T follicular helper cell (primary cell): ENCODE results near the gene TBX15.

ENCODE experiments used
- DNase-seq: peaks from one replicate; pipeline ENCODE4 v3.0.0-alpha.2; 2020; ENCODE audit warnings: low read depth
- total RNA-seq, 2 experiments: gene quantifications; one replicate each; lab custom pipeline; 2026; lab: John Stamatoyannopoulos, UW

Gene TBX15
- 0 to 0.06 reads per million in 2 experiments for total RNA-seq

DNA sequence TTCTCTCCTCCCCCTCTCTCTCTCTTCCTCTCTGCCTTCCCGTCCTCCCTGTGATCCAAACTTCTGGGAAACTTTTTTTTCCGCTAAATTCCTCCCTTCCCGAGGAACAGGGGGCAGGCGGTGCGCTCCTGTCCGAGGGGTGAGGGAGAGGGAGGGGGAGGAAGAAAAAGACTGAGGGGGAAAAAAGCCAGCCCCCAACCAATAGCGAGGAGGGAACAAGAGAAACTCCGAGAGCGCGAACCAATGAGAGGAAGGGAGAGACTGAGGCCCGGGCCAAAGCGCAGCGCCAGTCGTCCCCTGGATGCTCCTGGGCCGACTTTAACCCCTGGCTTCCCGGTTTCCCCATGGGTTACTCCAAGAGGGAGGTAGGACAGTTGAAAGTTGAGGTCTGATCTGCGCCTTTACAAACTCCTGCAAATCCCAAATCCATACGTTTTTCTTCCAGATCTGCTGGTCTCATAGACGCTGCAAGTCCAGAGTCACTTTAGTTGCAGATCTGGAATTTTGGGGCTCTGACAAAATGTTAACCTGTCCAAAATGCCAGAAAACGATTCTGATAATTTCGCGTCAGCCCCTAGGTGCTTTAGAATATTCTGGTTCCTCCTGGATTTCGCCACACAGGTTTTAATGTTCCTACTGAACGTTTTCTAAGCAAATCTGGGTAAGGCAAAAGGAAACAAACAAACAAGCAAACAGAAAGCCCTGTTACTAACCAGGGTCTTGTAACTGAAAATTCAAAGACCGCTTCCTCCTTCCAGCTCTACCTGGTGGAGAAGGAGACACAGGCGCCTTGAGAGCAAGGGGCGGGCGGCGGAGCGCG is at the start of gene TBX15:
TBX15 (minus strand) TSS at position 158 of the 820 bp plus-strand sequence. CDS start 548 bp downstream, outside the sequence.
- no peak for DNase-seq

DNA sequence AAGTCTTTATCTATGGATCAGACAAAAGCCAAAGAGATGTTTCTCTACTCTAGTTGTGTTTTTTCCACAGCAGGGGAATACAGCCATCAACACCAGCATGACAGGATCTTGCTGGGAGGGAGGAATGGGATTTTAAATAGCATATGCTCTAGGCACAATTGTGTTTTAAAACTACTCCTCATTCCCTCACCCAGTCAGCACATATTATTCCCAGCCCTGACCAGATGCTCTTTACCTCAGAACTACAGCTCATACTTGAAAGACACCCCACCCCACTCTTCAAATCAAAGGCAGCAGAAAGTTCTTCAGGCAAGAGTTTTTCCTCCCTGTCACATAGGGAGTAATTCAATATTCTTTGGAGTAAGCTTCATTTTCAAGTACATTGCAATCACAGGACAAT is 46.2 kb upstream of the TBX15 start:
- no peak for DNase-seq

DNA sequence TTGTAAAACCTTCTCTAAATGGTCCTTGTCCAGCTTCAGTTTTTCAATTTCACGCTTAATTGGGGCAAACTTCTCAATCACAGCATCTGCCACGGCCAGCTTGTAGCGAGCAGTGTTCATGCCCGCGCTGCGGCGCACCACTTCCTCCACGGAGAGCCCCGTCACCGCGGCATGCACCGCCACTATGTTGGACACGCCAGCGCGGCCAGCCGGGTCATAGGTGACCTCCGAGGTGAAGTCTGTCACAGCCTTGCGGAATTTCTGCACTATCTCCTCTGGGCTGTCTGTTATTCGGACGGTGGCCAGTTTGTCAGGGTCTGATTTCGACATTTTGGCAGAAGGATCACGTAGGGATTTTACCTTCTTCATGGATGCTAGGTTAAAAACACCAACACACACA is 44.8 kb upstream of the TBX15 start:
- no peak for DNase-seq

DNA sequence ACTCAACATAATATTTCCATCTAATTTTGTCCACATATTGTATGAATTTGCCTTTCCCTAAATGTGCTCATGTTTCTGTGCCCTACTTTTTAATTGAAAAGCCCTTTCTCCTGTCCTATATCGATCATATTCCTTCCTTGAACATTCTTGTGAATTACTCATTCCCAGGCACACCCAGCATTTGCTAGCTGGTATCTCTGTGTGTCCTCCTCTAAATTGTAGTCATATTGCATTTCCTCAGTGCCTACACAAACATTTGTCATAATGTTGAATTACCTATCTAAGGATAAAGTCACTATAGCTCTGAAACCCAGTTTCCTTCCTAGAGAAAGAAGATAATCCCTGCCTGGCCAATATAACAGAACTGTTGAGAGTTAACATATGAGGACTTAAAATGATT is 39.6 kb upstream of the TBX15 start:
- DNase-seq: no peak

DNA sequence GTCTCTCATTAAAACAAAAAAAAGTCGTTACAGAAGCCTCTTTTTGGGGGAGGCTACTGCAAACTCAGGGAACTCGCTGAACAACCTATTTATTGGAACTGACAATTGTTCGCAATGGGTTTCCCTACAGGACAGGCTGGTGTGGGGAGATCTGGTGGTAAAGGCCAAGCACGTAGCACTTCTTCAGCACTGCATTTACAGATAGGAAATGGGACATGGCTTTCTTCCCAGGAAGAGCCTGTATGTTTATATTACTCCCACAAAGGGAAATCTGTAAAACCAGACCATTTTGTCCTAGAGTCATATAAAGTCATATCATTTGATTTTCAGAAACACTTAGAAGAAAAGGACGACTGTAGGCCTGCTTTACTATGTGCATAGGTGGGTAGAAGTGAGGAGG is 38.8 kb upstream of the TBX15 start:
- no peak for DNase-seq

DNA sequence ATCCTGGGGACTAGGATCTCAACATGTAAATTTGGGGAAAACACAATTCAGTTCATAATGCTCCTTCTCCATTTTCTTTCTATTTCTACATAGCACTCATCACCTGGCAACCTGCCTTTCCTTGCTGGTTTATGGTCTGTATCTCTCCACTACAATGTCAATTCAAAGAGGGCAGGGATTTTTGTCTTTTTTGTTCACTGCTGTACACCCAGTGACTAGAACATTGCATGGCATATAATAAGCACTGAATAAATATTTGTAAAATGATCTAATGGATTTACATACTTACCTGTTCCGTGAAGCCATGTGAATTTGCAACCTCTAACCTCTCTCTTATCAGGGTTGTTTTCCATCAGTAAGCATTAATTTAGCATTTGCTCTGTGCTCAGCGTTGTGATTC is 27.4 kb upstream of the TBX15 start:
- no peak for DNase-seq

DNA sequence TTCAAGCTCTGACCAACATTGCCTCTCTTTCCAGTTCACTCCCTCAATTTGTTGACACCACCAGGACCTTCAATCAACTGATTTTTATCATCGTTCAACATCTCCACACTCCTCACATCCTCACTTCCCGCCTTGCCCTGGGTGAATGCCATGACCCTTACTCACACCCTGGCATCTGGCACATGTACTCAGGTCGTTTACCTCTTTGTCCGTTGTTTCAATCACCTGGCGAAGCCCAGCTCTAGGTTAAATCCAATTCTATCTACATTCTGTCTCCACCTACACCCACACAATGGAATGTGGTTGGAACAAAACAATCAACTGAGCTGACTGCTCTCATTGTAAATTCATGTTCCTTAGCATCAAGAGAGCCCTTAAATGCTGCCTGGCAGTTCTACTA is 24.2 kb upstream of the TBX15 start:
- no peak for DNase-seq

DNA sequence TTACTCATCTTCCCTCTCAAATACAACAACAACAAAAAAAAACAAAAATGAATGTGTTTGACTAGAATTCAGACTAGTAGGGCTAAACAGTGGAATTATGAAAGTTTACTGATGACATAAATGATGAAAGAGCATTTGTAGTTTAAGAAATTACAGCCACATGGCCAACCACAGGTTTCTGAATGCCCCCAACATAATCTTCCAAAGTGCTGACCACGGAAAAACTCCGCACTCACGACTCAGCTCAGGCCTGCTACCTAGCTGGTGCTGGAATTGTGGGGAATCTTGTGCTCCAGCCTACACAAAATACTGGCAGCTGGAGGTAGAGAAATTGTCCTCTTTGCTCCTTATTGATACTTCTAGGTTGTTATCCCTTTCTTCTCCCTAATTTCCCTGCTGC is 23.6 kb upstream of the TBX15 start:
- DNase-seq: no peak

DNA sequence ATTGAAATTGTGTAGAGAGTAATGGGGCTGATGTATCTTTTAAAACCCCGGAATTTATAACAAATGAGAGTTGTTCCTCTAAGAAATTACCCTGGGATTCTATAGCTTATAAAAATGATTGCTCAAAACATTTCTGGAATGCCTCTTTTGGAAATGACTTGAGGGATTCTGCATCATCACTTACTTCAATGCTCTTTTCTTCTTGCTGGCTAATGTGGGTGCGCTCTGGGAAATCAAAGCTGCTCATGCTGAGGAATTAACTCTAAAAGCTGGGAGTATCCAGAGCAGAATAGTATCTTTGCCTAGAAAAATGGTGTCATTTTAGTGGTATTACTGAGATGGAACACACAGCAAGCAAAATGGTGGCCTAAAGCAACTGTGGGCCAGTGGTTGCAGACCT is 23.0 kb upstream of the TBX15 start:
- DNase-seq: no peak

DNA sequence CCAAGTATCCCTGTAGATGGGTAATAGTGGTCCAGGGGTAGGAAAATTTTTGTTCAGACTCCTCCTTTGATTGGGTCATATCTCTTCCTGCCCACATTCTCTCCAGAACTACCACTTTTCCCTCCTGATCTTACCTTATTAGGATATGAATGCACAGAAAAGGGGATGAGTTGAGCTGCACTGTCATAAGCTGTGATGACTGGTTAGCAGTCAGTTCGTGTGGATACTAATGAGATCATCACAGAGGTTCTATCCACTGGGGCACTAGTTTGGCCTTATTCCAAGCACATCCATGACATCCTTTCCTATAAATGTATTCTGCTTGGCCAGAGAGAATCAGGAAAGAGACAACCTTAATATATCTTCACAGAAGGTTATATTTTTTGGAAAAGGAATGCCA is 22.1 kb upstream of the TBX15 start:
- no peak for DNase-seq

DNA sequence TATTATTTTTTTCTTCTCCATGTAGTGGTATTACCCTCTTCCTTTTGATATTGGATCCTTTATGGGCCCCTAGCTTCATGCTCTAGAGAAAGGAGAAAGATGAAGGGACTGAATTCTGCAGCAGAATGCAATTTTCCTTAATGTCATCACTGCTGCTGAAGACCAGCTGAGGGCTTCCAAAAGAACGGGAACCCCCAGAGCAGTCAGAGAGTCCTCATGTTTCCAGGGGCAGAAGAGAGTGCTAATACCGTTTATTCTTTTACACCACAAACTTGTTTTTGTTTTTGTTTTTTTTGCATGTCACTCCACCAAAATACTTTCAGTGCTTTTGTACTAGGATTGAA is 21.1 kb upstream of the TBX15 start:
- no peak for DNase-seq

DNA sequence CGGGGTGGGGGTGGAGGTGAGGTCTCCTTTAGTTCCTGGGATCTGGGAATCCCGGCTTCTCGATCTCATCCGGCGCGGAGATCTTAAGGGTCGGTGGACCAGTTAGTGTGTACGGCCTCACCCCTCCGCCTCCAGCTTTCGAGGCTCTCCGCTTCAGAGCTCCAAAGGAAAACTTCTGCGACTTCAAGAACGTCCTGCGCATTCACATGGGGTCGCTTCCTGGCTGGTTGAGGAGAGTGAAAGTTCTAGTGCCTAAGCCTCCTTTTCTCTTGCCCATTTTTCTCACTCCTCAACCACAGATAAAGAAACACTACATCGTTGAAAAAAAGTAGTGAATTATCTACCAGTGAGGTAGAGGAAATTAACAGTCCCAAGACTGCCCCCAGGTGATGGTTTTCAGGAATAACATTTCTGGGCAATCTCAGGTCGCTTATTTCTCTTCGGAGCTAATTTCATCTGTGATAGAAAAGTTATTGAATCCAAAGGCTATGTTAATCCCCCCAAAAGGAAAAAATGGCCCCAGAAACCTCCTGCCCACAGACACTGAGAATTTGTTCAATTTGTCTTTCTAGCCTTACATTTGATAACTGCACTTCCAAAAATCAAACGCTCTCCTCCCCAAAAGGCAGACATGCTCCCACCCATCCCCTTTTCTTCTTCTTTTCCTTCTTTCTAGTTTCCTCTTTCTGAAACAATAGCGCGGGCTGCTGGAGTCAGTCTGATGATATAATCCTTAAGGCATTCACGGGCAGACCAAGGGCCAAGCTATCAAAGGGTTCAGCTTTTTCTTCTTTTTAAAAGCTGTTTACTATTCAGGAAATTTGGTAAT is 20.6 kb upstream of the TBX15 start:
- DNase-seq: no peak

DNA sequence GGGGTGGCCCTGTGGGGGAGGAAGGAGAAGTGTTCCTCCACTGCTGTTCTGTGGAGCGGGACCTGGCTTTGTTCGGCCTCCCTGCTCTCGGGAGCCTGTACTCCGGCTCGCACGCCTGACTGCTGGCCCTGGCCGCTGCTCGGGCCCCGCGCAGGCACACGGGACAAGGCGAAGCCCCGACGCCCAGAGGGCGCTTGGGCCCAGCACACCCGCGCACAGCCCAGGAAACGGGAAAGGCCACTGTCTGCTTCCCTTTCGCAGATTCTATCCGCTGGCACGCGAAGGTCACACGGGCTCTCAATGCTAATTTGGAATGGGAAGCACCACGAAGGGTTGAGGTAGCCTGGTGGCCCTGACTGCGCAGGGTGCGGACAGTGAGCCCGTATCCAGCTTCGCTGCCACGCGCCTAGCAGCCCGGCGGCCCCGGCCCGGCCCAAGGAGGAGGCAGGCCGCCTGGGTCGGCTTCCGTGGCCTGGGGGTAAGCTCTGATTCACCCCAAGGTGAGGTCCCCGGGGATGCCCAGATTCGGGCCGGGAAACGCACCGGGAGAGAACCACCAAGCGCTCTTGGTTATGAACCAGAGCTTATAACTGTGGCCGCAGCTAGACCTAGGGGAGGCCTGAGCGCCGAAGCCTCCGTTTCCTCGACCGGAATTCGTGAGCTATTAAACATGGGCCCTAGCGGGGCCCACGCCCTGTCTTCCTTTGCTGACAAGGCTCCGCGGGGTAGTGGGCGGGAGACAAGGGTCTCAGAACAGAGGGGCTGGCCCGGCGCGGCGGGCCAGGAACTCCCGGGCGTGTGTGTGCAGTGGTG is 19.7 kb upstream of the TBX15 start:
- no peak for DNase-seq

DNA sequence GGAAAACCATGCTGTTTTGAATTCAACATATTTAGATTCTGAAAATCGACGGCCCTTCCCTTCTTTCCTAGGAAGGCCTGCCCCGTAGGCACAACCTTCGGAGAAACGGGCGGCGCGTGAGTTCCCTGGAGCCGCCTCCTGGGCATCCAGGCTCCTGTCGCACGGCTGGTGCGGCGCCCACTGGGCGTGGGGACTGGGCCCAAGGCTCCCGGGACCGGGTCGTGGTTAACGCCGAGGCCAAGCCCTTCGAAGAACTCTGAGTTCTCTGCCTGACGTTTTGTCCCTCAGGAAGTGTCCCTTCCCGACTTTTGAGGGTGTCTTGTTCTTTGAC is 19.2 kb upstream of the TBX15 start:
- DNase-seq: no peak

DNA sequence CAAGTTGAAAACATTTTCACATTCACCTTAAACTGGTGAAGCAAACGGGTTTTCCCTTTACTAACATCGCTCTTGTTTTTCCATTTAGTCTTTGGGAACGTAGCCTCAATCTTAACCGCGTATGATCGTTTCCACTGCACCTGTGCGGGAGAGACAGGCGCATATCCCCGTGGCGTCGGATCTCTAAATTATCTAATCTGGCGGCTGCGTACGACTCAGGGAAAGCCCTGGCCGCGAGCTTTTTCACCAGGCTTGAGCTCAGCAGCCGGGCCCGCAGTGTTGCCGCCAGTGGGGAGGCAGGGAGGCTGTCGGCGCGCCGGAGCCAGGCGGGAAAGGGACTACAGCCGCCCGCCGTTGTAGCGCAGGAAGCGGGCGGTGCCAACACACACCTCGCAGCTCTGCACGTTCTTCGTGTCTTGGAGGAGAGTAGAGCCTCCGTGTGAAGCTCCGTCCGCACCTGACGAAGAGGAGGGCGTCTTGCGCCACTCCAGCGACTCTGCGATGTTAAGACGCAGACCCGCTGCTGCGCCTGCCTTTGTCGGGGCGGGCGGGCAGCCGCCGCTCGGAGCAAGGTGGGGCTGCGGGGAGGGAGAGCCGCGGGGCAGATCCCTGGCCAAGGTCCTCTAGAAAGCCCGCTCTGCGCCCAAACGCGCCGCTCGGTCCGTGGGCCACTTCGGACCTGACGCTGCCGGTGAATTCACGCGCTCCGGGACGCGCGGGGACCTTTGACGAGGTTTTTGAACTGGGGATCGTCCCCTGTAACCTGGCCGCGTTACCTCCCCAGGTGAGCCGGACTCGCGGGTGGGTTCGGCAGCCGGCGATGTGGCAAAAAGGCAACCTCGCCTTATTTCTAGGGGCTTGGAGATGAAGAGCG is 18.5 kb upstream of the TBX15 start:
- DNase-seq: no peak

DNA sequence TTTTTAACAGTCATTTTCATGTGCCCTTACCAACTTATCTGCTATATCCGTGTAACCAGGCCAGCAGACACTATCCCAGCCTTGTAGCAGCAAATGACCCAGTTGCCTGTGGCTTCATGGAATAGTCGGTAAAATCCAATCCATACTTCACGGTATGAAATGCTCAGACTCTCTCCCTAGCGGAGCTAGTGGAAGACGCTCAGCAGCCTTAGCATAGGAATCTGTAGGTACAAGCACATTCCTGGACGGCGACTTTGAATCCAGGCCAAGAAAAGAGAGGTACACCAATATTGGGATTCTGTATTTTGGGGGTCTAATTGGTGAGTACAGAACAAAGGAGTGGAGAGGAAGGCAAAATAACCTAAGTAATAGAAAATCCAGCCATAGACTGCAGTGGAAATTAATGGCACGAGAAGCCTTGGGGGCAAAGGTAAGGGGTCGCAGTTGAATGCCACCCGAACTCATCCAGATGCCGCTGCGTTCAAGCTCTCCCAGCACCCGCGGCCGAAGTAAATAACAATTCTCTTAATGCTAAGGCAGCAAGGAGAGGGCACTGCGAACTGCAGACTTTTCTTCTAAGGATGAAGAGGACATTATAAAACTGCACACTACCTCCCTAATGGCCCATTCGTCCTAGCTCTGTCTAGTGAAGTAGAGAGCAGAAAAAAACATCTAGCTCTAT is 17.7 kb upstream of the TBX15 start:
- DNase-seq: no peak

DNA sequence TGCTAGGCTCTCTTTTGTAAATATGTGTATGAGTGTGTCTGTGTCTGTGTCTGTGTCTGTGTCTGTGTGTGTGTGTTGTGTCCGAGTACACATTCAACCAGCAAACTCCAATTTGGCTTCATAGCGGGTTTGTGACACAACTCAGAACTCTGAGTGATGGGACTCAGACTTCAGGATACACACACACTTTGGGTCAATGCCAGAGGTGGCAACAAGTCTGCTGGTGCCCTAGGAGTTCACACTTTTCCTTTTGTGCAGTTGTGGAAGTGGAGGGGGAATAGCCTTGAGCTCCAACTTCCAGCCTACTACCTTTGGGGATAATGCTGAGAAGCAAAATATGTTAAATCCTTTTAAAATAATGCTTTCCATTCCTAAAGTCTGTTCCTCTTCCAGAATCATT is 16.6 kb upstream of the TBX15 start:
- DNase-seq: no peak

DNA sequence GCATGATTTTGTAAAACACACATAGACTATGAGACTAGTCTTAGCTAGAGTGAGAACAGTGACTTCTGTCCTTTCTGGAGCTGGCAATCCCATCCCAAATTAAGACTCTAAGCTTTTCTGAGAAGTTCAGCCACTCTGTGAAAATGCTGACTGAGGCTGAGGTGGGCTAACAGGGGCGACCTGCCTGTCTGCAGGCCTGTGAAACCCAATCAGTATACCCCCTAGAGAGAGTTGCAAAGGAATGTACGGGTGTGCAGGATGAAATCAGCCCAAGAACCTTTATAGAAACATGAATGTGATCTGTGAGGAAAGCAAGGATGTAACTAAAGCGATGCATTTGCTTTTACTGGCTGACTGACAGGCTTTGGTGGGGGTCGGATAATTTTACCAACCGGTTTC is 16.0 kb upstream of the TBX15 start:
- no peak for DNase-seq

DNA sequence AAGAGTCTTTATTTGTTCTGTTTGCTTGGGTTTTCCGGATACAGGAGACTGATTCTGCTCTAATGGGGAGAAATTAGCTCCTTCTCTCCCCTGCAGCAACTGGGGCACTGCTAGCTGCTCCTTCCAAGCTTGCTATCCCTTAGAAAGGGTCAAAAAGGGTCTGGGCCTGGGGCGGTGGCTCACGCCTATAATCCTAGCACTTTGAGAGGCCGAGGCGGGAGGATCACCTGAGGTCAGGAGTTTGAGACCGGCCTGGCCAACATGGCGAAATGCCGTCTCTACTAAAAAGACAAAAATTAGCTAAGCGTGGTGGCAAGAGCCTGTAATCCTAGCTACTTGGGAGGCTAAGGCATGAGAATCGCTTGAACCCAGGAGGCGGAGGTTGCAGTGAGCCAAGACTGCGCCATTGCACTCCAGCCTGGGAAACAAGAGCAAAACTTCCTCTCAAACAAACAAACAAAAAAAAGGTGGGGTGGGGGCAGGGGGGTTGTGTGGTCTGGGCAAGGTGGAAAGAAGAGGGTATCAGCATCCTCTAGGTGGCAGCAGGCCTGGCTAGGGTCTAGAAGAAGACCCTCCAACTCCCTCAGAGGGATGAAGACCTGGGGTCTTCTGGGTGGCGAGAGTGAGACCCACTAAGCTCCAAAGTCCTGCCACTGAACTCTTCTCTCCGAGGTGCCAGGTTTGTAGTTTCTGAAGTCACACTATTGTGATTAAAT is 15.4 kb upstream of the TBX15 start:
- no peak for DNase-seq

DNA sequence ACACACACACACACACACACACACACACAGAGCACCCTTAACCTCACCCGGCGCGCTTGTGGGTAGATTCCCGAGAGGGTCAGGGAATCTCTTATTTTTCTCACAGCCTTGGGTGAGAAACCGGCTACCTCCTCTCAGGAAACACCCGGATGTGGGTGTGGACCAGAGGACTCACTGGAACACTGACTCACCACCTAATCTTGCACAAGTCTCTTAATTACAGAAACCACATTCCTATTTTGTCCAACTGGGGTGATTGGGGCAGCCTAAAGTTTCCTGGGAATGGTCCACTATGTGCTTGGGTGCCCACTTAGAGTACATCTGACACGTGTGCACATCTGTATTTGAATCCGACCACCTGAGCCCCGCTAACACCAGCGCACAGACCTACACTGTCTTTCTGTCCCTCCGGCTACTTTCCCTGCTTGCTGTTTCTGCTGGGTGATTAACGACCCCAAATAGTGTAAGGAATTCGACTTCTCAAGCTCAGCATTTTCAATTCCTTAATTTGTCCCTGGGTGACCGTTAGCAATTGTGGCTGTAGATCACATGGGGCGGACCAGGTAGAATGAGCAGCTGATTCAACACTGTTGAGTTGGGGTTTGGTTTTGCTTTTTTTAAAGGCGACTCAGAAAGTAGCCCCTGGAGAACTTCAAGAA is 14.0 kb upstream of the TBX15 start:
- DNase-seq: no peak
